OCI-M2 (cell line): ENCODE results near the gene NCKAP5.

ENCODE experiments used
- DNase-seq: peaks from one replicate; lab custom pipeline; 2025; ENCODE audit not compliant: unreplicated experiment; lab: John Stamatoyannopoulos, UW

The NCKAP5 gene

GRCh38 chr2:133574620-133575019, 6.4 kb upstream of the NCKAP5 start:
- DNase-seq = no peak

GRCh38 chr2:133574186-133574585, 5.9 kb upstream of the NCKAP5 start:
- no peak for DNase-seq

GRCh38 chr2:133573491-133574162, 5.4 kb upstream of the NCKAP5 start:
- no peak for DNase-seq

- DNase-seq = no peak
Observed at GRCh38 chr2:133571249-133571648, 3.0 kb upstream of the NCKAP5 start.

GRCh38 chr2:133570542-133570941, 2.3 kb upstream of the NCKAP5 start:
- no peak for DNase-seq

- no peak for DNase-seq
Observed at GRCh38 chr2:133569286-133569830, 1.1 kb upstream of the NCKAP5 start.

GRCh38 chr2:133568598-133568997, 335 bp upstream of the NCKAP5 start:
- no peak for DNase-seq

GRCh38 chr2:133562558-133562957, 5.7 kb downstream of the NCKAP5 start:
- DNase-seq = no peak

GRCh38 chr2:133561045-133561852, 7.0 kb downstream of the NCKAP5 start:
- no peak for DNase-seq

- DNase-seq = no peak
Observed at GRCh38 chr2:133557614-133558013, 10.6 kb downstream of the NCKAP5 start.

GRCh38 chr2:133553838-133554408, 14.3 kb downstream of the NCKAP5 start:
- no peak for DNase-seq

GRCh38 chr2:133553251-133553650, 15.0 kb downstream of the NCKAP5 start:
- no peak for DNase-seq

- no peak for DNase-seq
Observed at GRCh38 chr2:133552821-133553220, 15.4 kb downstream of the NCKAP5 start.

- DNase-seq = no peak
Observed at GRCh38 chr2:133541797-133542196, 26.5 kb downstream of the NCKAP5 start.

GRCh38 chr2:133541376-133541775, 26.9 kb downstream of the NCKAP5 start:
- no peak for DNase-seq

- no peak for DNase-seq
Observed at GRCh38 chr2:133532919-133533318, 35.3 kb downstream of the NCKAP5 start.

GRCh38 chr2:133531382-133531781, 36.9 kb downstream of the NCKAP5 start:
- no peak for DNase-seq

GRCh38 chr2:133530645-133531044, 37.6 kb downstream of the NCKAP5 start:
- DNase-seq = no peak

GRCh38 chr2:133526530-133527300, 41.5 kb downstream of the NCKAP5 start:
- DNase-seq = no peak

GRCh38 chr2:133525613-133526529, 42.4 kb downstream of the NCKAP5 start:
- no peak for DNase-seq
